Neural crest cell (in vitro differentiated cells): ENCODE measurements around the gene PRKN. TPM values are rescaled to one million over a fixed set of nuclear protein-coding genes. Genes with fewer than 3 reads are reported as not detected.
A peak's percentile ranks its signal among the peaks of the same experiment; 100 is the strongest.

Experiments used
- DNase-seq: peaks from one replicate; pipeline ENCODE4 v3.0.0; 2021; ENCODE audit warnings: low read depth, mixed read lengths, low spot score
- H3K27ac Mint-ChIP-seq: one replicate; pipeline ENCODE4 v1.8.0; 2021; ENCODE audit warnings: mild to moderate bottlenecking, mixed read lengths; ENCODE audit not compliant: unreplicated experiment
- H3K27me3 Mint-ChIP-seq: 2 replicates; pipeline ENCODE4 v1.8.0; 2021; ENCODE audit warnings: low read depth, mild to moderate bottlenecking, mixed read lengths
- H3K36me3 Mint-ChIP-seq: 2 replicates; pipeline ENCODE4 v1.8.0; 2021; ENCODE audit warnings: low read depth, mild to moderate bottlenecking, mixed read lengths
- H3K4me1 Mint-ChIP-seq: 2 replicates; pipeline ENCODE4 v1.8.0; 2021; ENCODE audit warnings: mixed read lengths
- H3K4me3 Mint-ChIP-seq: one replicate; pipeline ENCODE4 v1.8.0; 2021; ENCODE audit warnings: mild to moderate bottlenecking, mixed read lengths
- H3K9me3 Mint-ChIP-seq: 2 replicates; pipeline ENCODE4 v1.8.0; 2021; ENCODE audit warnings: mixed read lengths
- CTCF ChIP-seq: fragments of 200-600 bp; sonication (generic); conservative IDR thresholded peaks from 2 replicates; pipeline ENCODE4 v1.5.0; 2021; ENCODE audit warnings: antibody characterized with exemption, mild to moderate bottlenecking
- total RNA-seq: library from RNA; stranded (reverse); gene quantifications from 2 replicates; pipeline ENCODE4 v1.2.1, GENCODE V29; 2021

PRKN gene
- total RNA-seq, 1 donor from 2014 or later, result 3.2 TPM

- no peak for DNase-seq
- peaks cover 3% of the 10 kb centered on the region for H3K4me1 Mint-ChIP-seq
- no peak for TF ChIP-seq CTCF
Observed at GRCh38 chr6:161363286-161363685, 1364.3 kb downstream of the PRKN start.

GRCh38 chr6:161362266-161362665, 1365.3 kb downstream of the PRKN start:
- no peak for DNase-seq
- H3K4me1 Mint-ChIP-seq, result no peaks in the 10 kb centered on the region
- H3K36me3 Mint-ChIP-seq, result peaks cover 11% of the 10 kb centered on the region
- TF ChIP-seq CTCF, result no peak
- no peak overlapping the region for H3K4me3 Mint-ChIP-seq
- no peak overlapping the region for H3K27ac Mint-ChIP-seq
- H3K9me3 Mint-ChIP-seq, result peaks cover 12% of the 10 kb centered on the region
- no peaks in the 10 kb centered on the region for H3K27me3 Mint-ChIP-seq

More at GRCh38 chr6:161363286-161363685, 1364.3 kb downstream of the PRKN start:
- peaks cover 11% of the 10 kb centered on the region for H3K36me3 Mint-ChIP-seq
- no peak overlapping the region for H3K27ac Mint-ChIP-seq
- H3K27me3 Mint-ChIP-seq, result no peaks in the 10 kb centered on the region
- no peak overlapping the region for H3K4me3 Mint-ChIP-seq
- H3K9me3 Mint-ChIP-seq, result peaks cover 12% of the 10 kb centered on the region

DNA sequence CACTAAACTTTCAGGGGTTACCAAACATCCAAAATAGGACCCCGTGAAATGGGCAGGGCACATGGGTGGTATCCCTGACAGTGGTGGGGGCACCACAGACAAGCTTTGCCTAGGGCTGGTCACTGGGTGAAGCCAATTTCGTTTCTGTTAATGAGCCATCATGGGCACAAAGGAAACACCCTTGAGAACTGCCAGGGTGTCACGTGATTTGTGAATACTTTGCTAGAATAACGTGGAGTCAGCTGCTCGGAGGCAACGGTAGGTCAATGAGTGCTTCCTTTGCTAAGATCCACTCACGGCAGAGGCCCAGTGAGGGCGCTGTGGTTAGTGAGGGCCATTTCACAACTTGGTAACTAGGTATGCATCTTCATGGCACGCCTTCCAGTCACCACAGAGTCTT, 1366.0 kb downstream of the PRKN start:
- Mint-ChIP-seq H3K27me3 (no peaks in the 10 kb centered on the region), H3K36me3 (peaks cover 11% of the 10 kb centered on the region), H3K4me1 (no peaks in the 10 kb centered on the region)

DNA sequence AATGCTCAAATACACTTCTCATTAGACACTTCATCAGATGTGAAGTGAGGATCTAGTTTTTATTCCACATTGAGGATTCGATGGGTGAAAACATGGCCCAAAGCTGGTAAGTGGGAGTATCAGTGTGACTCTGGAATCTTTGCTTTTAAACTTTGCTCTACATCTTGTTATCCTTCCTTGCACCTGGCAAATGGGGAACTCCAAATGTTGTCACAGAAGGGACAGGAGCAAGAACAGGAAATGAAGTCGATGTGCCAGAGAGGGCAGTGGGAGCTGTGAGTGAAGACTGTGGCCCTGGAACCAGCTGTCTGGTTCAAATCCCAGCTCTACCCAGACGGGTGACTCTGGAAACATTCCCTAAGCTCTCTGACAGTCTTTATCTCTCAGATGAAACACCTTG, 1367.0 kb downstream of the PRKN start:
- Mint-ChIP-seq H3K4me3 (no peak overlapping the region), H3K4me1 (no peaks in the 10 kb centered on the region), H3K27ac (no peak overlapping the region), H3K36me3 (peaks cover 11% of the 10 kb centered on the region), H3K9me3 (peaks cover 14% of the 10 kb centered on the region), H3K27me3 (no peaks in the 10 kb centered on the region)
- DNase-seq, result no peak
- no peak for TF ChIP-seq CTCF

More for the DNA sequence above, 1366.0 kb downstream of the PRKN start:
- TF ChIP-seq CTCF, result no peak
- no peak for DNase-seq
- H3K4me3 Mint-ChIP-seq, result no peak overlapping the region
- no peak overlapping the region for H3K27ac Mint-ChIP-seq
- H3K9me3 Mint-ChIP-seq, result peaks cover 12% of the 10 kb centered on the region

- no peaks in the 10 kb centered on the region for H3K4me1 Mint-ChIP-seq
- no peak for TF ChIP-seq CTCF
- H3K27me3 Mint-ChIP-seq, result no peaks in the 10 kb centered on the region
- peaks cover 11% of the 10 kb centered on the region for H3K36me3 Mint-ChIP-seq
- peaks cover 14% of the 10 kb centered on the region for H3K9me3 Mint-ChIP-seq
- no peak for DNase-seq
- H3K4me3 Mint-ChIP-seq, result no peak overlapping the region
- H3K27ac Mint-ChIP-seq, result peak overlapping the region; percentile 67
Observed at GRCh38 chr6:161359618-161359945, 1368.0 kb downstream of the PRKN start.
